Measurements from ENCODE around the gene ATF5. TPM values are rescaled to one million over a fixed set of nuclear protein-coding genes. Genes with fewer than 3 reads are reported as not detected.

Gene ATF5
- total and polyA plus RNA-seq, 2 of the 13 experiments (the other 11 are each of a cell fraction or from before 2014, with no cell fraction given): 5.2 to 10.3 TPM

GRCh38 chr19:49882643-49883042 is 46.4 kb upstream of the ATF5 start:
- no peak for FAIRE-seq
- ChIA-PET CTCF (ENCODE audit: low intra/inter-chr PET ratio, low total read pairs) (no interaction called here), POLR2A (no interaction called here)
- DNase-seq (ENCODE audit: low spot score): no peak
- no peak overlapping the region for H3K4me2 ChIP-seq (ENCODE audit: low read depth, low read length)
- no TSS peak for BruUV-seq (replicated peaks)
- H3K36me3 ChIP-seq (replicated peaks in 1 of 2; ENCODE audit: control insufficient read depth in 1 of 2, insufficient read depth in 2 of 2, low read length in 2 of 2): peaks cover 23 to 62% of the 10 kb centered on the region in 2 experiments
- peaks cover 13% of the 10 kb centered on the region for H3K79me2 ChIP-seq (ENCODE audit: insufficient read depth, low read length)
- TF ChIP-seq U2AF1 (optimal IDR thresholded peaks at IDR 0.05; ENCODE audit: low read depth, low read length): no peak
- TF ChIP-seq AGO2 (optimal IDR thresholded peaks at IDR 0.05; ENCODE audit: low read depth, low read length): peak; percentile 17
- H3K9me3 ChIP-seq (ENCODE audit: low read length): no peaks in the 10 kb centered on the region
- no peak overlapping the region for H3K27ac ChIP-seq (ENCODE audit: extremely low read length, insufficient read depth, low read length)
- H3K4me1 ChIP-seq (ENCODE audit: insufficient read depth, low read length): peaks cover 21% of the 10 kb centered on the region
- intact Hi-C loops (cut with micrococcal nuclease; ENCODE audit: unreplicated experiment): no loop called here
- H2AFZ ChIP-seq (ENCODE audit: low read length): no peak overlapping the region
- peaks cover 5% of the 10 kb centered on the region for H4K20me1 ChIP-seq (ENCODE audit: insufficient read depth, low read length)
- H3K4me3 ChIP-seq (replicated peaks in 1 of 3; ENCODE audit: insufficient read depth in 1 of 3, low read depth in 2 of 3, low read length in 3 of 3): no peak overlapping the region
- 100% methylated on average over 5 of the region's 14 CpGs for WGBS (ENCODE audit: low lambda C conversion rate)
- H3K9ac ChIP-seq (ENCODE audit: insufficient read depth, low read depth, low read length): no peak overlapping the region
- no peaks in the 10 kb centered on the region; a peak in 1 of 5 replicates for H3K27me3 ChIP-seq (ENCODE audit: control insufficient read depth in 1 of 2, insufficient read depth in 2 of 2, low read length in 2 of 2)
- in situ Hi-C loops (cut with HindIII; ENCODE audit: extremely low pct_ligation_motif_present, low pct_unique_long_range_greater_than_20kb): no loop called here
- ATAC-seq: no peak

DNA sequence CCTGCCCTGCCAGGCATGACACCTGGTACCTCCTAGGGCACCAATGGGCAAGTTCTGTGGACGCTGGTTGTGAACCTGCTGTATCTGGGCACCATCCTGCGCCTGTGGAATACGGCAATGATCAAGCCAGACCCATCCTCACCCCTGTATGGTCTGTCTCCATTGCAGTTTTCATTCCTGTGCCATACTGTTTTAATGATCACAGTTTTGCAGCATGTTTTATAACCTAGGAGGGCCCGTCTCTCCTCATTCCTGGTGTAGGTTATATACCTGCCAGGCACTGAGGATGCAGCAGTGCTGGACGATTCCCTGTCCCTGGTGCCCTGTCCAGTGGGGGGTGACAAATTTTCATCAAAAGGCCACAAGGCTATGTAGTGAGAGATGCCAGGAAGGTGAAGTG is 45.9 kb upstream of the ATF5 start:
- CTCF ChIA-PET (ENCODE audit: low intra/inter-chr PET ratio, low total read pairs): no interaction called here
- POLR2A ChIA-PET: no interaction called here
- no peak overlapping the region for H3K4me2 ChIP-seq (ENCODE audit: low read depth, low read length)
- intact Hi-C loops (cut with micrococcal nuclease; ENCODE audit: unreplicated experiment): no loop called here
- H3K9ac ChIP-seq (ENCODE audit: insufficient read depth, low read depth, low read length): no peak overlapping the region
- H3K79me2 ChIP-seq (ENCODE audit: insufficient read depth, low read length): peaks cover 13% of the 10 kb centered on the region
- no peak for FAIRE-seq
- no peaks in the 10 kb centered on the region for H3K27me3 ChIP-seq (ENCODE audit: control insufficient read depth in 1 of 2, insufficient read depth in 2 of 2, low read length in 2 of 2)
- H3K4me1 ChIP-seq (ENCODE audit: insufficient read depth, low read length): peaks cover 21% of the 10 kb centered on the region
- no peak for DNase-seq (ENCODE audit: low spot score)
- no peak overlapping the region for H3K27ac ChIP-seq (ENCODE audit: extremely low read length, insufficient read depth, low read length)
- BruUV-seq (replicated peaks): no TSS peak
- H2AFZ ChIP-seq (ENCODE audit: low read length): no peak overlapping the region
- WGBS (ENCODE audit: low lambda C conversion rate): 98% methylated on average over 5 of the region's 5 CpGs
- ATAC-seq: no peak
- no peak overlapping the region for H3K4me3 ChIP-seq (replicated peaks in 1 of 3; ENCODE audit: insufficient read depth in 1 of 3, low read depth in 2 of 3, low read length in 3 of 3)
- H3K36me3 ChIP-seq (replicated peaks in 1 of 2; ENCODE audit: control insufficient read depth in 1 of 2, insufficient read depth in 2 of 2, low read length in 2 of 2): peaks cover 23 to 62% of the 10 kb centered on the region in 2 experiments
- peaks cover 3% of the 10 kb centered on the region for H4K20me1 ChIP-seq (ENCODE audit: insufficient read depth, low read length)
- in situ Hi-C loops (cut with HindIII; ENCODE audit: extremely low pct_ligation_motif_present, low pct_unique_long_range_greater_than_20kb): no loop called here
- no peaks in the 10 kb centered on the region for H3K9me3 ChIP-seq (ENCODE audit: low read length)
- TF ChIP-seq SP2 (CRISPR knock-in tag; IDR thresholded peaks at IDR 0.05) (no peak), ADNP (CRISPR knock-in tag; IDR thresholded peaks at IDR 0.05) (no peak), ZNF713 (CRISPR knock-in tag; IDR thresholded peaks at IDR 0.05) (no peak), CENPBD1 (CRISPR knock-in tag; IDR thresholded peaks at IDR 0.05; ENCODE audit: borderline replicate concordance, low read depth) (no peak), CREB1 (IDR thresholded peaks at IDR 0.05) (no peak), CREB1 (CRISPR knock-in tag; IDR thresholded peaks at IDR 0.05) (no peak), ELK4 (CRISPR knock-in tag; IDR thresholded peaks at IDR 0.05; ENCODE audit: borderline replicate concordance) (no peak)
- TF ChIP-seq, protein P1, sequence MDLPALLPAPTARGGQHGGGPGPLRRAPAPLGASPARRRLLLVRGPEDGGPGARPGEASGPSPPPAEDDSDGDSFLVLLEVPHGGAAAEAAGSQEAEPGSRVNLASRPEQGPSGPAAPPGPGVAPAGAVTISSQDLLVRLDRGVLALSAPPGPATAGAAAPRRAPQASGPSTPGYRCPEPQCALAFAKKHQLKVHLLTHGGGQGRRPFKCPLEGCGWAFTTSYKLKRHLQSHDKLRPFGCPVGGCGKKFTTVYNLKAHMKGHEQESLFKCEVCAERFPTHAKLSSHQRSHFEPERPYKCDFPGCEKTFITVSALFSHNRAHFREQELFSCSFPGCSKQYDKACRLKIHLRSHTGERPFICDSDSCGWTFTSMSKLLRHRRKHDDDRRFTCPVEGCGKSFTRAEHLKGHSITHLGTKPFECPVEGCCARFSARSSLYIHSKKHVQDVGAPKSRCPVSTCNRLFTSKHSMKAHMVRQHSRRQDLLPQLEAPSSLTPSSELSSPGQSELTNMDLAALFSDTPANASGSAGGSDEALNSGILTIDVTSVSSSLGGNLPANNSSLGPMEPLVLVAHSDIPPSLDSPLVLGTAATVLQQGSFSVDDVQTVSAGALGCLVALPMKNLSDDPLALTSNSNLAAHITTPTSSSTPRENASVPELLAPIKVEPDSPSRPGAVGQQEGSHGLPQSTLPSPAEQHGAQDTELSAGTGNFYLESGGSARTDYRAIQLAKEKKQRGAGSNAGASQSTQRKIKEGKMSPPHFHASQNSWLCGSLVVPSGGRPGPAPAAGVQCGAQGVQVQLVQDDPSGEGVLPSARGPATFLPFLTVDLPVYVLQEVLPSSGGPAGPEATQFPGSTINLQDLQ (CRISPR knock-in tag; IDR thresholded peaks at IDR 0.05): no peak
- TF ChIP-seq, protein P2, sequence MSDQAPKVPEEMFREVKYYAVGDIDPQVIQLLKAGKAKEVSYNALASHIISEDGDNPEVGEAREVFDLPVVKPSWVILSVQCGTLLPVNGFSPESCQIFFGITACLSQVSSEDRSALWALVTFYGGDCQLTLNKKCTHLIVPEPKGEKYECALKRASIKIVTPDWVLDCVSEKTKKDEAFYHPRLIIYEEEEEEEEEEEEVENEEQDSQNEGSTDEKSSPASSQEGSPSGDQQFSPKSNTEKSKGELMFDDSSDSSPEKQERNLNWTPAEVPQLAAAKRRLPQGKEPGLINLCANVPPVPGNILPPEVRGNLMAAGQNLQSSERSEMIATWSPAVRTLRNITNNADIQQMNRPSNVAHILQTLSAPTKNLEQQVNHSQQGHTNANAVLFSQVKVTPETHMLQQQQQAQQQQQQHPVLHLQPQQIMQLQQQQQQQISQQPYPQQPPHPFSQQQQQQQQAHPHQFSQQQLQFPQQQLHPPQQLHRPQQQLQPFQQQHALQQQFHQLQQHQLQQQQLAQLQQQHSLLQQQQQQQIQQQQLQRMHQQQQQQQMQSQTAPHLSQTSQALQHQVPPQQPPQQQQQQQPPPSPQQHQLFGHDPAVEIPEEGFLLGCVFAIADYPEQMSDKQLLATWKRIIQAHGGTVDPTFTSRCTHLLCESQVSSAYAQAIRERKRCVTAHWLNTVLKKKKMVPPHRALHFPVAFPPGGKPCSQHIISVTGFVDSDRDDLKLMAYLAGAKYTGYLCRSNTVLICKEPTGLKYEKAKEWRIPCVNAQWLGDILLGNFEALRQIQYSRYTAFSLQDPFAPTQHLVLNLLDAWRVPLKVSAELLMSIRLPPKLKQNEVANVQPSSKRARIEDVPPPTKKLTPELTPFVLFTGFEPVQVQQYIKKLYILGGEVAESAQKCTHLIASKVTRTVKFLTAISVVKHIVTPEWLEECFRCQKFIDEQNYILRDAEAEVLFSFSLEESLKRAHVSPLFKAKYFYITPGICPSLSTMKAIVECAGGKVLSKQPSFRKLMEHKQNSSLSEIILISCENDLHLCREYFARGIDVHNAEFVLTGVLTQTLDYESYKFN (CRISPR knock-in tag; conservative IDR thresholded peaks at IDR 0.05): no peak
